ENCODE data around the gene HDAC4.
A peak's percentile ranks its signal among the peaks of the same experiment; 100 is the strongest.

The HDAC4 gene

GRCh38 chr2:239425631-239426030 is 24.8 kb upstream of the HDAC4 start:
- DNase-seq, result no peak

GRCh38 chr2:239424337-239425045 is 23.7 kb upstream of the HDAC4 start:
- no peak for DNase-seq

GRCh38 chr2:239423551-239423950 is 22.7 kb upstream of the HDAC4 start:
- DNase-seq, result no peak

- DNase-seq, result no peak
Measured at GRCh38 chr2:239421851-239422250, 21.0 kb upstream of the HDAC4 start.

- no peak for DNase-seq
Measured at GRCh38 chr2:239420082-239420481, 19.3 kb upstream of the HDAC4 start.

GRCh38 chr2:239418918-239419317 is 18.1 kb upstream of the HDAC4 start:
- no peak for DNase-seq

GRCh38 chr2:239412905-239413603 is 12.2 kb upstream of the HDAC4 start:
- no peak for DNase-seq

- DNase-seq, result no peak
Measured at GRCh38 chr2:239411549-239412319, 10.9 kb upstream of the HDAC4 start.

GRCh38 chr2:239411117-239411516 is 10.3 kb upstream of the HDAC4 start:
- no peak for DNase-seq

GRCh38 chr2:239409976-239410375 is 9.2 kb upstream of the HDAC4 start:
- DNase-seq, result no peak

GRCh38 chr2:239407112-239407511 is 6.3 kb upstream of the HDAC4 start:
- no peak for DNase-seq

GRCh38 chr2:239406316-239406995 is 5.6 kb upstream of the HDAC4 start:
- DNase-seq, result no peak

GRCh38 chr2:239405071-239405470 is 4.3 kb upstream of the HDAC4 start:
- DNase-seq, result no peak

GRCh38 chr2:239402666-239403065 is 1.8 kb upstream of the HDAC4 start:
- no peak for DNase-seq

- no peak for DNase-seq
Measured at GRCh38 chr2:239401881-239402233, 1.0 kb upstream of the HDAC4 start.

GRCh38 chr2:239401067-239401880 is 454 bp upstream of the HDAC4 start:
- peak; percentile 100 for DNase-seq

GRCh38 chr2:239399921-239400595 is 762 bp downstream of the HDAC4 start:
- no peak for DNase-seq

GRCh38 chr2:239399433-239399920 is 1.3 kb downstream of the HDAC4 start:
- DNase-seq, result peak; percentile 22 to 59

GRCh38 chr2:239398521-239398921 is 2.3 kb downstream of the HDAC4 start:
- DNase-seq, result no peak

GRCh38 chr2:239397931-239398471 is 2.8 kb downstream of the HDAC4 start:
- DNase-seq, result no peak
